HG03460 (cell line): ENCODE measurements around the gene POLL.

Source experiments
- ATAC-seq: cut with Tn5 transposase; IDR thresholded peaks from one replicate; pipeline ENCODE4 v1.9.1; 2021; ENCODE audit not compliant: unreplicated experiment

POLL gene

DNA sequence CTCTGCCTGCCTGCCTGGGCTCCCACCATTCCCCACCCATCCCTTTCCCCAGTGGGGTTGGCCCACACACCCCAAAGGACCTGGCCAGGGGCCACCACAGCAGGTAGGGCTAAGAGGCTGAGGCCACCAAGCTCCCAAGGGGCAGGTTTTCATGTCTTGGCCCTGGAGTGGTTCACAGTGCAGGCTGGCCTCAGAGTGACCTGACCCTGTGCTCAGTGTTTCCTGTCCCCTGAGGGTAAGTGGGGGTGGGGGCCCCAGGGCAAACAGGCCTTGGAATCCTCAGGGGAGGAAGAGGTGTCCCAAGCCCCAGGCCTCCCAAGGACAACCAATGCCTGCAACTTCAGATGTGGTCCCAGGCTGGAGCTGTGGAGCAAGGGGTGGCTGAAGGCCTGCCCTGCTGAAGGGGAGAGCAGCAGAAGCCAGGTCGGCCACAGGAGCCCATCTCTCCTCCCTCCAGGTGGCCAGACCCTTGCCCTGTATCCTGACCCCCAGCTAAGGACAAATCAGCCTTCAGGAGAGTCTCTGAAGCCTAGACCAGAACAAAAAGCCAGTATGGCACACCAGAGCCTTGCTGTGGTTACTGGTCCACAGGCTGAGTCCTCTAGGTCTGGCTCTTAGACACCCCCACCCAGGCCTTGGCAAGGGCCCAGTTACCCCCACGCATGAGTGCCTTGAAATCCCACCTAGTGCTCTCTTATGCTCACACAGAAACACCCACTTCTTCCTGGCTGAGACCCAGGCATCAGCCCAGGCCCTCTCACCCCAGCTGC lies 27.6 kb downstream of the POLL start:
- ATAC-seq = no peak

DNA sequence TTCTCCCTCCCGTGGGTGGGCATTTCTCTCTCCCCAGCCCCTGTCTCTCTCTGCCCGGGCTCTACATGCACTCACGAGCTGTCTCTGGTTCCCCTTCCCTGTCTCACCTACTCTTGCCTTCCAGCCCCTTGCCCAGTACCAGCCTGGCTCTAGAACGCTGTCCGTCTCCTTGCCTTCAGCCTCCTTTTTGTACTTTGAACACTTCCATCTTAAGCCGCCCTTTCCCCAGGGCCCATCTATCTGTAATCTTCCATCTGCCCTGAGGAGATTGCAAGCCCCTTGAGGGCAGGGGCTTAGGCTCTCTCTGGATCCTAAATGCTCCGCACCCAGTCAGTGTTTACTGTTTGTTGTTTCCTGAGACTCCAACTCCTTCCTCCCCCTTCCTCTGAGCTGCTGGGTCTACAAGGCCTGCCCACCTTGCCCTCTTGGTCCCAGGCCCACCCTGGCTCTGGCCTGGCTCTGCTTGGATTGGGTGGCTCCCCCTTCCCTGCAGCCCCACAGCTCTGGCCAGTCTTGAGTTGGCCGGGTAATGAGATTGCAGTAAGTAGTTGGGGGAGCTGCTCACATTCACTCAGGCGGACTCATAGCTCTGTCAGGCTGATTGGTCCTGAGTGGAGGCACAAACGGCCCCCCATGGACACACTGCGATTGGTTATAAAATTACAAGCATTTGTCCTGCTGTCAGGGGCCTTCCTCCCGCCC lies 28.3 kb downstream of the POLL start:
- no peak for ATAC-seq

DNA sequence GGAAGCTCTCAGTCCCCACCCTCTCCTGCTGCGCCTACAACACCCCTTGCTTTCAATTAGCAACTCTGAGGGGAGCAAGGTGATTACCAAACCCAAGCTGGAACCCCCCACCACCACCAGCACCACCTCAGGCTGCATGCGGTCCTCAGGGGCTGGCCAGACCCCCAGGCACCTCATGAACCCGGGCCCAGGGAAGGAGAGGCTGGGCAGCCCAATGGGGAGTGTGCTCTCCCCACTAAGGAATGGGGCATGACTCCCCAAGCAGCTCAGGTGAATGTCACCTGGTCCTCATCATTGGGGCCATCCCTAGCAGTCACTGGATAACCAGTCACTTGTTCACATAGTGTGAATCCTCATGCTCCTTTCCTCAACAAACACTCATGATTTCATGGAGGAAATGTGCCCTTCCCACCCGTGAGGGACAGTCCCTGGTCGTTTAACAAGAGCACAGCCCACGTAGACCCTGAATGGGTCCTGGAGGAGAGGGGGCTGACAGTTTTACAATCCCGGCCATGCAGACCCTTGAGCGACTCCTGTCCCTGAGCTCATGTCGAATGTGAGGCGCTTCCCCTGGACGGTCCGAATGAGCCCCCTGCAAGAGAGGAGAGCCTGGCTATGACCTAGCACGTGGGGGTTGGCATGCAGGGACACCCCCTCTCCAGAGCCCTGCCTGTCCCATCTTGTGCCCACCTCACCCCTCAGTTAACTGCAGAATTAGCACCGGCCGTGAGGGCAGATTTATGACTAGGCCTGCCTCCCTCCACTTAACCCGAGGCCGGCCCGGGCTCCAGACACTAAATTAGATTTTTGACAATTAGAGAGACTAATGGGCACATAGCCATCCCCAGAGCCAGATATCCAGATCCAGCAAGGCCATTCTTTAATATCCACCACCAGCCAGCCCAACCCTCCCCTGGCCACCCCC lies 29.1 kb downstream of the POLL start:
- no peak for ATAC-seq

DNA sequence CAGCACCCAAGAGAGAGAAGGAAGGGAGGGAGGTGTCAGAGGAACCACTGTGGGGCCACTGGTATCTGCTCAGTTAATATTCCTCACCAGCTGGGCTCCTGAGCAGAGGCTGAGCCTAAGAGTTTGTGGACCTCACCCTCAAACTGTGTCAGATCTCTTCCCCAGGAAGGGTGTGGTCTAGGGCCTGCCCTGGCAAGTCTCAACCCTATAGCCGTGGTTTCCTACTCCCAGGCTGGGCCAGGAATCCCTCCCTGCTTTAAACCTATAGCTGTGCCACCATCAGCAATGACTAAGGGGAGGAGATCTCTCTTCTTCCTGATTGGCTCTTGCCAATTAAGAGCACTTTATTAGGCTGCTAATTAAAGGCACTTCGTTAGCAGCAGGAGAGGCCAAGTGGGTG lies 29.9 kb downstream of the POLL start:
- ATAC-seq = no peak

DNA sequence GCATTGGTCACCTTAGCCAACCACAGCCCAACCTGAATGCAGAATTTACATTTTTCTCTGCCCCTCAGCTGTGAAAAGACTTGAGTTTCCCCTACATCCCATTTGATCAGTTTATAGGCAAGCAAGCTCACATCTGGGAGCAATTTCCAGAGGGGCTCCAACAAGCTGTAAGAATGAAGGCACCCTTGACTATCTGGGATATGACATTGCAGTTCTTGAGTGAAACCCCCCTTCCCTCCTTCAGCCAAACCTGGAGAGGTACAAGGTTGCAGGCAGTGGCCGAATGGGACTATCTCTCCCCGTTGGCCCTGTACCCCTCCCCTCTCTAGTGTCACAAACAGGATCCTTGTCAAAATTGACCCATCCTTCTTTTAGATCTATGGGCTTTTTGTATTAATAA lies 30.5 kb downstream of the POLL start:
- ATAC-seq = no peak

DNA sequence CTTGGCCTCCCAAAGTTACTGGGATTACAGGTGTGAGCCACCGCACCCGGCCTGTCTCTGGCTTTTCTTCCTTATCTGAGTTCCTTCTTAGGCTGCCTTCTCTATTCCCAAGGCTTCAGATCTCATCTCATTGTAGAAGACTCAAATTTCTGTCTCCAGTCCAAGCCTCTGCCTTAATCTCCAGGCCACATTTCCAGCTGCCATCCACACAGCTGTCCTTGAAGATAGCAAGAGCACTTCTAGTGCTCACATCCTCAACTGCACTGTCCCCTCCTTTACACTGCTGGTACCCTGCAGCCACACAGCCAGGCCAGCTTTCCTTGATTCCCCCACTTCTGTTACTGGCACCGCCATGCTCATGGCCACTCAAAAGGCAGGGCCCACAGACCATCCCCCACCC lies 35.6 kb downstream of the POLL start:
- no peak for ATAC-seq

DNA sequence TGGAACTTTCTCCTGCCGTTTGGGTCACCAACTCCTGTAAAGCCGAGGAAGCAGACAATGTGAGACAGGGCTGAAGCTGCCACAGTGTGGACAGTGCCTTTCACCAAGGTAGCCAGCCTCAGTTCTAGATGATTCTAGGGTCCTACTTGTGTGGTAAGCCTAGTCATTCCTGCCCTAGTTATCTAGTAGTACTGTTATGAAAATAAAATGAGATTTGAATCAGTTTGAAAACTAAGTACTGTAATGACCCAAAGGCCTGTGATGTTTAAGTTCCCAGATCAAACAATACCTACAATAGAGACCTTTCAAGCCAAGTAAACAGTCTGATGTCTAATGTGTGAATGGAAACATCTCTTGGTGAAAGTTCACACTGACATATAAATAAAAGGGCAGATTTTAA lies 37.1 kb downstream of the POLL start:
- no peak for ATAC-seq

DNA sequence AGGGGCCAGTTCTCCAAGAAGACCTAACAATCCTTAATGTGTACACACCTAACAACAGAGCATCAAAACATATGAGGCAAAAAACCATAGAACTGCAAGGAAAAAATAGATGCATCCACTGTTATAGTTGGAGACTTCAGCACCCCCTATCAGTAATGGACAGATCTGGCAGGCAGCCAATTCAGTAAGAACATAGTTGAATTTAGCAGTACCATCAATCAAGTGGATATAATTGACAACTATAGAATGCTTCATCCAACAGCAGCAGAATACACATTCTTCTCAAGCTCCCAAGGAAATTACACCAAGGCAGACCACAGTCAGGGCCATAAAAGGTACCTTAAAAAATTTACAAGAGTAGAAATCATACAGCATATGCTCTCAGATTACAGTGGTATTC lies 42.2 kb downstream of the POLL start:
- ATAC-seq = no peak

DNA sequence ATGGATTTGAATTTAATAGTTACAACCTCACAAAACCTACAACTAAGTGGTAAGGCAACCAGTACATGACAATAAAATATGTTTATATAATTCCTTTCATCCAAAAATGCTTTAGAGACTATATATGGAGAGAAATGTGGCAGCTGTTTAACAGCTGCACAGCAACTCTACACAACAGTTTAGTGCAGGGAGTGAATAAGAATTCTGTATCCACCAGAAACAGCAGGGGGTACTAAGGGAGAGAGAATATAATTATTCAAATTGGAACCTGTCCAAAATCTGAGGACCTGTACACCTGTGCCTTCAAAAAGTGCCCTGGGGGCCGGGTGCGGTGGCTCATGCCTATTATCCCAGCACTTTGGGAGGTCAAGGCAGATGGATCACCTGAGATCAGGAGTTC lies 49.6 kb downstream of the POLL start:
- no peak for ATAC-seq

DNA sequence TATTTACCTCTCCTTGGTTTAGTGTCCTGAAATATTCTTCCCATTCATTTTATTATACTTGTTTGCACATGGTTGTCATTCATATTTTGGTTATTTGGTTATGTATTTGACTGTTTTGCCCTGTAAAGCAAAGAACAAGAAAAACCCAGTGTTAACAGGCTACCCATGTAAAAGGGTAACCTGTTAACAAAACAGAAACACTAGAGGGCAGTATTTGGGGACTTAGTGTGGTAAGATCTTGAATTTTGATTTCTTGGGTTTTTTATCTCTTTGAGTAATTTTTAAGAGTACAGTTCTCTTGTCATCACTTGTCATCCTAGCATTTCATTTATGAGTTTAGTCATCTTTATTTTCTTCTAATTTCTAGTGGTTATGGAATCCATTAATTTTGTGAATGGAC lies 51.3 kb downstream of the POLL start:
- no peak for ATAC-seq

DNA sequence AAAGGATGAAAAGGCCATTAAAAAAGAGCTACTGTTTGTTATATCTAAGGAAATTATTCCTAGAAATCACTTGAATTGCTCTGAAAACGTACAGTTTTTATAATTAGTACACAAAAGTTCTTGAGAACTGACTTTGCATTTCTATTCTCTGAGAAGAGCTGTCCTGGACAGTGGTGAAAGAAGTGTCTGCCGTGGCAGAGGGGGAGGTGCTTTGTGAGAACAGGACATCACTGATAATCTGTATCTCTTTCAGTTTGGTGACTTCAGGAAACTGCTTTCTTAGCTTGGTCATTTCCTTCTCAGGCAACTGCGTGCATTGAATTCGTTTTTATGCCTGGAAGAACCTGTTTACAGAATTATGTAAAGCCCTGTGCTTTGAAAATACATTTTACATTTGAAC lies 52.1 kb downstream of the POLL start:
- ATAC-seq = no peak

DNA sequence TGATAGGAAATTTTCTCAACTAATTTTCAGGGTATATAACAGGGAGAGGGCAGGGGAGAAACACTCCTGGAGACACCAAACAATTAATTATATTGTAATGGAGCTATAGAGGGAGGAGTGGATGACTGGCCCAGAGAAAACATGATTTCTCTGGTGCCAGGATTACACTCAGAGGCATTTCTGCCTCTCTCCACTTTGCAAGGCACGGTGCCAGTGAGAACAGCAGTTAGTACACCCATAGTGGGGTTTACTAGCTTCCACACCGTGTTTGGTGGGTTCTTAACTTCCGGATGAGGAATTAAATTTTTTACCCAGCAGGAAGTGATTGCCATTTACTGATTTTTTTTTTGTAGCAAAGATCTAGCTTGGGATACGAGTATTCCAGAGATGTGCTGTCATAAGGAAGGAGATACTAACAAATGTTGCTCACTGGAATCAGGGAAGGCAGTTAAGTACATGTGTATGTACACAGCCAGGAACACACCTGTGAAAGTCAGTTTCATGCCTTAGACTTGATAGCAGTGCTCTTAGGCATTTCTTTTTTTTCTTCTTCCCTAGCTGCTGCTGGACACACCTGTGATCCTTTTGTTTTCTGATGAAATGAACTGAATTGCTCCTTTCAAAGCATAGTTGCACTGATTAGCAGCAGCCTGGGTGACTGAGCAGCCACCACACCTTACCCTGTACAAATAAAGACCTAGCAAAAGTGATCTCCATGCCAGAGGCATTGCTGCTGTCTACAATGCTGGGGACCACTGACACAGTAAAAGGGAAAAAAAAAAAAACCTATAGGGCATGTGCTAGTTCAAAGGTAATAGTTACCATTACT lies 58.1 kb downstream of the POLL start:
- no peak for ATAC-seq

DNA sequence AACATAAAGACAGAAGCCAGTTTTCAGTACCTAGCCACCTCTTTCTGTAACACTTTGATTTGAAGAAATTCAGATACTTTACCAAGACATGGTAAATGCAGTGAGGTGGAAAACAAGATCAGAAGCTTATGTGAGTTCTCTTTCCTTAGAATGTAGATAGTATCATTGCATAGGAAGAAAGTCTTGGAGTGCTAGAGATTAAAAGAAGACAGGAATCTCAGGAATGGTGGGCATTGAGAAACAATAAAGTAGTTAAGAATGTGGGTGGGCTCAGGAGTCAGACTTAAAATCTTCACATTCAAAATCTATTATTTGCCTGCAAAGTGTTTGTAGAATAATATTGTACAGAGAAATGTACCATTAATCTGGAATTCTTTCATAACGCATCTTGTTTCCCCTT lies 58.9 kb downstream of the POLL start:
- no peak for ATAC-seq
